SK-N-SH treated with all-trans-retinoic acid at 6 μM for 48 hours (cell line): Measurements from ENCODE around the gene TMEM120B.

ENCODE experiments used
- ATAC-seq: fragments of 200-7000 bp; cut with Tn5 transposase; 3 replicates; pipeline ENCODE4 v1.9.1; 2020; ENCODE audit warnings: mild to moderate bottlenecking, moderate library complexity
- ARNTL ChIP-seq: fragments of 450-650 bp; formaldehyde crosslinking; IDR thresholded peaks from 2 replicates; pipeline ENCODE4 v1.5.0; 2020; ENCODE audit warnings: low read depth, mild to moderate bottlenecking, moderate library complexity, borderline replicate concordance
- BACH2 ChIP-seq: fragments of 250-450 bp; sonication (Bioruptor Pico); IDR thresholded peaks from 2 replicates; pipeline ENCODE4 v1.9.0; 2021; ENCODE audit warnings: mild to moderate bottlenecking, borderline replicate concordance
- CREB5 ChIP-seq: fragments of 250-450 bp; sonication (Bioruptor Pico); IDR thresholded peaks from 2 replicates; pipeline ENCODE4 v1.5.1; 2020; ENCODE audit warnings: low read depth, mild to moderate bottlenecking, moderate library complexity
- CSDC2 ChIP-seq: fragments of 250-450 bp; sonication (Bioruptor Pico); IDR thresholded peaks from 2 replicates; pipeline ENCODE4 v1.5.0; 2020; ENCODE audit warnings: mild to moderate bottlenecking, moderate library complexity
- CSRNP3 ChIP-seq: fragments of 250-450 bp; sonication (Bioruptor Pico); IDR thresholded peaks from 2 replicates; pipeline ENCODE4 v1.5.1; 2021; ENCODE audit warnings: mild to moderate bottlenecking, moderate library complexity
- ESRRG ChIP-seq: fragments of 250-450 bp; sonication (Bioruptor Pico); IDR thresholded peaks from 2 replicates; pipeline ENCODE4 v1.6.1; 2021; ENCODE audit warnings: mild to moderate bottlenecking
- GLIS3 ChIP-seq: fragments of 250-450 bp; sonication (Bioruptor Pico); IDR thresholded peaks from 2 replicates; pipeline ENCODE4 v1.5.0; 2020; ENCODE audit warnings: mild to moderate bottlenecking, moderate library complexity
- ISL1 ChIP-seq: fragments of 250-450 bp; sonication (Bioruptor Pico); IDR thresholded peaks from 2 replicates; pipeline ENCODE4 v2.1.2; 2022; ENCODE audit warnings: mild to moderate bottlenecking, moderate library complexity
- PATZ1 ChIP-seq: fragments of 250-450 bp; sonication (Bioruptor Pico); IDR thresholded peaks from 2 replicates; pipeline ENCODE4 v1.8.0; 2020; ENCODE audit warnings: mild to moderate bottlenecking, moderate library complexity, borderline replicate concordance
- POU6F1 ChIP-seq: fragments of 250-450 bp; sonication (Bioruptor Pico); IDR thresholded peaks from 2 replicates; pipeline ENCODE4 v1.8.0; 2021; ENCODE audit warnings: low read depth, mild to moderate bottlenecking, moderate library complexity, borderline replicate concordance
- PPARA ChIP-seq: fragments of 250-450 bp; sonication (Bioruptor Pico); IDR thresholded peaks from 2 replicates; pipeline ENCODE4 v1.5.0; 2020; ENCODE audit warnings: mild to moderate bottlenecking, borderline replicate concordance
- RARB ChIP-seq: fragments of 250-450 bp; sonication (Bioruptor Pico); IDR thresholded peaks from 2 replicates; pipeline ENCODE4 v1.8.0; 2021; ENCODE audit warnings: mild to moderate bottlenecking, moderate library complexity
- TOX ChIP-seq: fragments of 250-450 bp; sonication (Bioruptor Pico); IDR thresholded peaks from 2 replicates; pipeline ENCODE4 v1.8.0; 2021; ENCODE audit warnings: mild to moderate bottlenecking, moderate library complexity, borderline replicate concordance
- TSHZ2 ChIP-seq: fragments of 250-450 bp; sonication (Bioruptor Pico); IDR thresholded peaks from 2 replicates; pipeline ENCODE4 v1.5.0; 2020; ENCODE audit warnings: mild to moderate bottlenecking, moderate library complexity
- ZFP3 ChIP-seq: fragments of 250-450 bp; sonication (Bioruptor Pico); IDR thresholded peaks from 2 replicates; pipeline ENCODE4 v1.5.0; 2020; ENCODE audit warnings: mild to moderate bottlenecking, moderate library complexity
- ZFP30 ChIP-seq: fragments of 450-650 bp; formaldehyde crosslinking; IDR thresholded peaks from 2 replicates; pipeline ENCODE4 v1.5.0; 2022; ENCODE audit warnings: mild to moderate bottlenecking, moderate library complexity
- ZNF565 ChIP-seq: fragments of 450-650 bp; formaldehyde crosslinking; conservative IDR thresholded peaks from 2 replicates; pipeline ENCODE4 v1.5.0; 2020; ENCODE audit warnings: low read depth, mild to moderate bottlenecking, moderate library complexity
- ZNF8 ChIP-seq: fragments of 450-650 bp; formaldehyde crosslinking; IDR thresholded peaks from 2 replicates; pipeline ENCODE4 v1.5.0; 2020; ENCODE audit warnings: mild to moderate bottlenecking, moderate library complexity

The TMEM120B gene

GRCh38 chr12:121806009-121806545 is 93.5 kb downstream of the TMEM120B start (continued):
- TF ChIP-seq POU6F1 (CRISPR knock-in tag) (no peak), BACH2 (CRISPR knock-in tag) (no peak), CSRNP3 (CRISPR knock-in tag) (no peak)
- TF ChIP-seq, all 23 proteins: peak for 0

GRCh38 chr12:121806546-121807423 is 94.2 kb downstream of the TMEM120B start:
- no peak for TF ChIP-seq CSDC2 (CRISPR knock-in tag)
- TF ChIP-seq TOX (CRISPR knock-in tag): no peak
- TF ChIP-seq ESRRG (CRISPR knock-in tag): no peak
- TF ChIP-seq CREB5 (CRISPR knock-in tag): no peak
- no peak for TF ChIP-seq POU6F1 (CRISPR knock-in tag)
- no peak for TF ChIP-seq ZFP30 (CRISPR knock-in tag)
- no peak for TF ChIP-seq CSRNP3 (CRISPR knock-in tag)
- TF ChIP-seq ZNF565 (CRISPR knock-in tag): no peak
- no peak for TF ChIP-seq ZNF8 (CRISPR knock-in tag)
- no peak for TF ChIP-seq ISL1 (CRISPR knock-in tag)
- no peak for TF ChIP-seq PPARA (CRISPR knock-in tag)
- no peak for TF ChIP-seq TSHZ2 (CRISPR knock-in tag)
- no peak for TF ChIP-seq RARB (CRISPR knock-in tag)
- TF ChIP-seq GLIS3 (CRISPR knock-in tag): no peak
- no peak for TF ChIP-seq ARNTL
- TF ChIP-seq ZFP3 (CRISPR knock-in tag): no peak
- TF ChIP-seq PATZ1 (CRISPR knock-in tag): no peak
- ATAC-seq: no peak
